Heart right ventricle (tissue), 16 donors: ENCODE data around the gene TPRG1L. TPM values are rescaled to one million over a fixed set of nuclear protein-coding genes. Genes with fewer than 3 reads are reported as not detected.

ENCODE experiments used
- ATAC-seq, 8 donors: fragments of 200-7000 bp; cut with Tn5 transposase; one replicate each; pipeline ENCODE4 v1.9.1; 2020; ENCODE audit warnings: mild to moderate bottlenecking in 8 of 8, moderate library complexity in 8 of 8, moderate number of reproducible peaks in 1 of 8
- DNase-seq, 2 donors: peaks; one replicate each; pipeline ENCODE4 v3.0.0-alpha.2; 2020
- H3K27ac ChIP-seq, 10 donors: fragments of 200-600 bp; sonication (generic) in 2 of 10; one replicate each; pipeline versions ENCODE4 v1.5.0 to v1.8.0; 2020 to 2022; ENCODE audit warnings: mild to moderate bottlenecking in 3 of 10
- H3K27me3 ChIP-seq, 7 donors: fragments of 200-600 bp; one replicate each; pipeline ENCODE4 v1.8.0; 2021 to 2022; ENCODE audit warnings: mild to moderate bottlenecking in 2 of 7
- H3K36me3 ChIP-seq, 9 donors: fragments of 200-600 bp; sonication (generic) in 1 of 9; one replicate each; pipeline versions ENCODE4 v1.5.0 to v1.8.0; 2020 to 2022; ENCODE audit warnings: mild to moderate bottlenecking in 2 of 9
- H3K4me1 ChIP-seq, 9 donors: fragments of 200-600 bp; sonication (generic) in 1 of 9; one replicate each; pipeline versions ENCODE4 v1.5.0 to v1.8.0; 2020 to 2022; ENCODE audit warnings: mild to moderate bottlenecking in 4 of 9
- H3K4me3 ChIP-seq, 10 donors: fragments of 200-600 bp; sonication (generic) in 2 of 10; one replicate each; pipeline versions ENCODE4 v1.5.0 to v1.8.0; 2020 to 2022; ENCODE audit warnings: mild to moderate bottlenecking in 7 of 10, moderate library complexity in 2 of 10
- H3K9me3 ChIP-seq, 11 donors: fragments of 200-600 bp in 10 of 11; sonication (generic) in 2 of 11; one replicate each; pipeline versions ENCODE4 v1.5.0 to v1.8.0; 2013 to 2022; ENCODE audit warnings: mild to moderate bottlenecking in 2 of 11, control low read depth in 1 of 11, moderate library complexity in 1 of 11
- WGBS, 2 donors: extraction: QIAGEN DNeasy Blood & Tissue Kit; methylation state at CpG; one replicate each; pipeline ENCODE4 v1.1.7; 2013; ENCODE audit warnings: inconsistent platforms in 1 of 2; 5-methylcytosine and 5-hydroxymethylcytosine counted together
- intact Hi-C, 10 donors: fragments of 100-400 bp; cut with DNase I; formaldehyde crosslinking; loops; one replicate each; pipeline versions ENCODE4 v1.11.1 to v1.14.2; 2022
- polyA plus RNA-seq, 2 donors: library from polyadenylated mRNA; stranded (reverse); fragments of 200-250 nt; gene quantifications; one replicate each; pipeline ENCODE4 v1.2.3, GENCODE V29; 2013
- total RNA-seq, 10 donors: library from RNA; stranded (reverse); fragmentation: NEBNext Ultra II Directional in 3 of 10; extraction: Animal tissue kit (Norgen Biotek cat#: 25700) in 3 of 10; gene quantifications; one replicate each; pipeline versions ENCODE4 v1.2.1 to v1.2.4, GENCODE V29; 2021 to 2023
- TF ChIP-seq, protein P1 (sequence below), 9 donors: fragments of 200-600 bp; sonication (generic) in 2 of 9; IDR thresholded peaks; one replicate each; pipeline versions ENCODE4 v1.5.0 to v1.8.0; 2021 to 2022; ENCODE audit warnings: antibody characterized with exemption in 9 of 9, mild to moderate bottlenecking in 5 of 9, moderate library complexity in 1 of 9
- donor health status: Arrhythmogenic right ventricular cardiomyopathy.
- donor health status: ischemic (EF 13 %, LVEDD 7.1; RV severe dilation, severe dysfunction).
- donor health status: healthy with polysubstance abuse.
- donor health status: DM: no; HTN: yes; CAD: no.
- donor health status: DM: no; HTN: no; CAD: no.
- donor health status: ischemic (EF 25% LVEDD 6.9; RV normal size, moderate dysfunction).
- donor health status: ischemic (EF 25% LVEDD 5.7; RV mildly dilated, moderate dysfunction).
- donor health status: healthy.
- donor health status: DM: yes; HTN: yes; CAD: no.
- donor health status: Ischemic cardiomyopathy.
- donor health status: ischemic (EF 35%, LVEDD 5.7; RV mildly dilated, moderate dysfunction).
- donor health status: nonischemic (EF 11% LVEDD 7.7; RV severe dilation, severe dysfunction).
- donor health status: DM: yes; HTN: yes; CAD: no.
- donor health status: PGD.
- donor health status: ischemic (EF 29% LVEDD 5.4; RV normal size, mild dysfunction).
- donor health status: nonischemic (EF 23%, LVEDD 6.1; RV moderate dilation, normal function).

Gene TPRG1L
- total and polyA plus RNA-seq, 12 donors = 15.1 to 60.7 (median 49.0) TPM

DNA sequence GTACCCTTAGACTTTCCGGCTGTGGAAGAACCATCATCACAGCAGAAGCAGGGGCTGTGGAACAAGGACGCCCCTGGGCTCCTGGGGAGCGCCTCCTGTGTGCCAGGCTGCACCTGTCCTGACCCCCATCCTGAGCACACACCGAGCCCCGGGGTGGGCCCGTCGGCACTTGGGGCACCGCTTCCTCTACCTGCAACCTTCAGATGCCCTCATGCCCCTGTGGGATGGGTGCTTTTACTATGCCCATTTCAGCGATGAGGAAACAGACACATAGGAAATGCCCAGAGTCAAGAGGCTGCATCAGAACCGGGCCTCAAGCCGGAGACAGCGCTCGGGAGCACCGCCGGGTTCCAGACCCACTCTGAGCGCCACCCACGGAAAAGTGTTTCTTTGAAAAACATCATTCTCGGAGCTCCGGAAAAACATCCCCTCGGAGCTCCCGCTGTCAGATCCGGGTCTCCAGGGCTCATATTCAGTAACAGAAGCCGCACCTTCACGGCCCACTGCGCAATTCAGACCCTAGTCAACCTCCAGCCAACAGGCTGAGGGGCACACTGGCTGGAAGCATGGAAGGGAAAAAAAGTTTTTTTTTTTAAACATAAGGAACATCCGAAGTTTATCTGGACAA is 8.0 kb downstream of the TPRG1L start:
- TF ChIP-seq, protein P1, sequence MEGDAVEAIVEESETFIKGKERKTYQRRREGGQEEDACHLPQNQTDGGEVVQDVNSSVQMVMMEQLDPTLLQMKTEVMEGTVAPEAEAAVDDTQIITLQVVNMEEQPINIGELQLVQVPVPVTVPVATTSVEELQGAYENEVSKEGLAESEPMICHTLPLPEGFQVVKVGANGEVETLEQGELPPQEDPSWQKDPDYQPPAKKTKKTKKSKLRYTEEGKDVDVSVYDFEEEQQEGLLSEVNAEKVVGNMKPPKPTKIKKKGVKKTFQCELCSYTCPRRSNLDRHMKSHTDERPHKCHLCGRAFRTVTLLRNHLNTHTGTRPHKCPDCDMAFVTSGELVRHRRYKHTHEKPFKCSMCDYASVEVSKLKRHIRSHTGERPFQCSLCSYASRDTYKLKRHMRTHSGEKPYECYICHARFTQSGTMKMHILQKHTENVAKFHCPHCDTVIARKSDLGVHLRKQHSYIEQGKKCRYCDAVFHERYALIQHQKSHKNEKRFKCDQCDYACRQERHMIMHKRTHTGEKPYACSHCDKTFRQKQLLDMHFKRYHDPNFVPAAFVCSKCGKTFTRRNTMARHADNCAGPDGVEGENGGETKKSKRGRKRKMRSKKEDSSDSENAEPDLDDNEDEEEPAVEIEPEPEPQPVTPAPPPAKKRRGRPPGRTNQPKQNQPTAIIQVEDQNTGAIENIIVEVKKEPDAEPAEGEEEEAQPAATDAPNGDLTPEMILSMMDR (IDR thresholded peaks at IDR 0.05) = no peak
- Histone ChIP-seq H3K9me3 (no peaks in the 10 kb centered on the region), H3K27me3 (no peaks in the 10 kb centered on the region), H3K27ac (no peak overlapping the region), H3K36me3 (peaks cover 0 to 100% (median 86%) of the 10 kb centered on the region in 9 donors), H3K4me1 (peaks cover 0 to 7% (median 0%) of the 10 kb centered on the region in 9 donors), H3K4me3 (no peak overlapping the region)
- ATAC-seq = no peak
- 94 to 95% methylated on average over 26 of the region's 26 CpGs for WGBS, 2 donors
- intact Hi-C loops = no loop called here
- no peak for DNase-seq

- no peak overlapping the region for H3K27ac ChIP-seq
- no peak for ATAC-seq
- TF ChIP-seq, protein P1 (IDR thresholded peaks at IDR 0.05) = no peak
- no peak overlapping the region for H3K4me3 ChIP-seq
- no peak for DNase-seq
- H3K36me3 ChIP-seq = peaks cover 0 to 100% (median 79%) of the 10 kb centered on the region in 9 donors
- H3K27me3 ChIP-seq = no peaks in the 10 kb centered on the region
- no peaks in the 10 kb centered on the region for H3K9me3 ChIP-seq
- WGBS, 2 donors = 91 to 95% methylated on average over 28 of the region's 28 CpGs
- H3K4me1 ChIP-seq = peaks cover 0 to 7% (median 0%) of the 10 kb centered on the region in 9 donors
- intact Hi-C loops = no loop called here
Measured at GRCh38 chr1:3633344-3634058, 8.7 kb downstream of the TPRG1L start.

DNA sequence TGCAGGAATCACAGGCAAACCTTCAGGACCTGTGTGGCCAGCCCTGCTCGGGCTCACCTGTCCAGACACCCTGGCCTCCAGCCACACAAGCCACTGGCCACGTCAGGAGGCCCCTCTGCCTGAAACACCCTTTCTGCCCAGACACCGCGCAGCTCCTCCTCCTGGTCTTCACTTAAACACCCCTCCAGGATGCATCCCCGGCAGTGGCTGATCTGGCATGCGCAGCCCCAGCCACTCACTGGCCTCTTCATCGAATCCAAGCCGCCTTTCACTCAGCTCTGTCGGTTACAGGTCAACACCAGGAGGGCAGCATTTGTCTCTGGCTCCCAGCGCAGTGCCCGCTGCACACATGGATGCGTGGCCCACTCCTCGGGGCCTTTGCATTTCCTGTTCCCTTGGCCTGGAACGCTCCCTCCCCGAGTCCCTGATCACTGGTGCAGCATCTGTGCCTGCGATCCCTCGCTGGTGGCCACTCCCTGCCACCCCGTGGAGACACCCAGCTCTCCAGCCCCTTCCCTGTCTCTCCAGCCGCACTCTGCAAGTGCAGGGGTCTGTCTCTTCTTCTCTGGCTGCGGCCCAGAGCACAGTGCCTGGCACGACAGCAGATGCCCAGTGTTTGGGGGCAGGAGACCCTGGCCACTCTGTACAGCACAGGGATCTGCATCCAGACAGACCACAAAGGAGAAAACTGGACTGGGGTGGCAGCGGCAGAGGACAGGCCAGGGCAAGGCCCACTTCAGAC is 9.4 kb downstream of the TPRG1L start:
- intact Hi-C loops = no loop called here
- 93 to 95% methylated on average over 22 of the region's 22 CpGs for WGBS, 2 donors
- H3K4me3 ChIP-seq = no peak overlapping the region
- TF ChIP-seq, protein P1 (IDR thresholded peaks at IDR 0.05) = no peak
- H3K4me1 ChIP-seq = peaks cover 0 to 7% (median 0%) of the 10 kb centered on the region in 9 donors
- H3K27me3 ChIP-seq = no peaks in the 10 kb centered on the region
- H3K9me3 ChIP-seq = no peaks in the 10 kb centered on the region
- ATAC-seq (no peak), DNase-seq (no peak)
- peaks cover 0 to 100% (median 72%) of the 10 kb centered on the region in 9 donors for H3K36me3 ChIP-seq
- H3K27ac ChIP-seq = no peak overlapping the region

DNA sequence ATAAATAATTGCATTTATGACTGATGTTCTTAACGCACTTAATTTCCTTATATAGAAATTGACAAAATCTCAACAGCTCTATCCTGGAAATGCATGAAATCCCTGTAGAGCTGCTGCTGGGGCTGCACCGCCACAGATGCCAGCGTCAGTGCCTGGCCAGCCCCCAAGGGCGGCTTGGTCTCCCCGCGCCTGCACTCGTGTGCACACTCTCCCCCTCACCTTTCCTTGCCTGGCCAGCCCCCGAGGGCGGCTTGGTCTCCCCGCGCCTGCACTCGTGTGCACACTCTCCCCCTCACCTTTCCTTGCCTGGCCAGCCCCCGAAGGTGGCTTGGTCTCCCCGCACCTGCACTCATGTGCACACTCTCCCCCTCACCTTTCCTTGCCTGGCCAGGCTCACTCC is 11.3 kb downstream of the TPRG1L start:
- Histone ChIP-seq H3K36me3 (peaks cover 0 to 100% (median 64%) of the 10 kb centered on the region in 9 donors), H3K27ac (no peak overlapping the region), H3K4me1 (no peaks in the 10 kb centered on the region), H3K27me3 (no peaks in the 10 kb centered on the region), H3K4me3 (no peak overlapping the region), H3K9me3 (no peaks in the 10 kb centered on the region)
- WGBS, 2 donors = 93 to 94% methylated on average over 14 of the region's 14 CpGs
- DNase-seq (no peak), ATAC-seq (no peak)
- intact Hi-C loops = no loop called here
- TF ChIP-seq, protein P1 (IDR thresholded peaks at IDR 0.05) = no peak
